WTC11 (cell line): ENCODE measurements around the gene IGFBP7. TPM values are rescaled to one million over a fixed set of nuclear protein-coding genes. Genes with fewer than 3 reads are reported as not detected.

ENCODE experiments used
- ATAC-seq: fragments of 200-7000 bp; cut with Tn5 transposase; 2 replicates; pipeline ENCODE4 v1.10.0; 2021; ENCODE audit warnings: mild to moderate bottlenecking, moderate library complexity
- CTCF ChIA-PET: fragments of 300-600 bp; sonication (Branson Sonifier 250); formaldehyde crosslinking; loops from one replicate; lab custom pipeline; 2021; ENCODE audit warnings: antibody characterized with exemption; lab: Charles Lee
- POLR2A ChIA-PET: fragments of 350-600 bp; sonication (Branson Sonifier 250); formaldehyde crosslinking; loops from one replicate; lab custom pipeline; 2021; ENCODE audit warnings: antibody characterized with exemption; lab: Charles Lee
- DNase-seq: peaks from one replicate; pipeline ENCODE4 v3.0.0; 2021; ENCODE audit warnings: low spot score
- H3K27ac Mint-ChIP-seq: 2 replicates; pipeline ENCODE4 v1.8.0; 2021; ENCODE audit warnings: mixed read lengths
- H3K27me3 Mint-ChIP-seq: 2 replicates; pipeline ENCODE4 v1.8.0; 2021; ENCODE audit warnings: low read depth, mild to moderate bottlenecking, moderate library complexity, mixed read lengths
- H3K36me3 Mint-ChIP-seq: 2 replicates; pipeline ENCODE4 v1.8.0; 2021; ENCODE audit warnings: mixed read lengths
- H3K4me1 Mint-ChIP-seq: 2 replicates; pipeline ENCODE4 v1.8.0; 2022; ENCODE audit warnings: mixed read lengths
- H3K4me3 Mint-ChIP-seq: 2 replicates; pipeline ENCODE4 v1.8.0; 2021; ENCODE audit warnings: mild to moderate bottlenecking, moderate library complexity, mixed read lengths
- H3K9me3 Mint-ChIP-seq: 2 replicates; pipeline ENCODE4 v1.8.0; 2021; ENCODE audit warnings: mixed read lengths
- ARID4B ChIP-seq: sonication (generic); formaldehyde crosslinking; IDR thresholded peaks from 2 replicates; pipeline ENCODE4 v1.8.0; 2023; ENCODE audit warnings: missing genetic modification reagents, mild to moderate bottlenecking, borderline replicate concordance
- ATF6 ChIP-seq: sonication (generic); formaldehyde crosslinking; IDR thresholded peaks from 2 replicates; pipeline ENCODE4 v1.8.1; 2023; ENCODE audit warnings: mild to moderate bottlenecking, missing genetic modification reagents
- CREM ChIP-seq: sonication (generic); formaldehyde crosslinking; IDR thresholded peaks from 2 replicates; pipeline ENCODE4 v1.8.1; 2022; ENCODE audit warnings: mild to moderate bottlenecking, missing genetic modification reagents, moderate library complexity
- ETV6 ChIP-seq: sonication (generic); formaldehyde crosslinking; IDR thresholded peaks from 2 replicates; pipeline ENCODE4 v1.8.1; 2022; ENCODE audit warnings: mild to moderate bottlenecking, missing genetic modification reagents
- IRF1 ChIP-seq: sonication (generic); formaldehyde crosslinking; IDR thresholded peaks from 2 replicates; pipeline ENCODE4 v1.8.0; 2023; ENCODE audit warnings: missing genetic modification reagents
- IRF2 ChIP-seq: sonication (generic); formaldehyde crosslinking; IDR thresholded peaks from 2 replicates; pipeline ENCODE4 v1.8.0; 2022; ENCODE audit warnings: low read depth, missing genetic modification reagents, borderline replicate concordance
- JUN ChIP-seq: sonication (generic); formaldehyde crosslinking; IDR thresholded peaks from 2 replicates; pipeline ENCODE4 v1.8.0; 2023; ENCODE audit warnings: mild to moderate bottlenecking, missing genetic modification reagents
- NFE2L1 ChIP-seq: sonication (generic); formaldehyde crosslinking; IDR thresholded peaks from 2 replicates; pipeline ENCODE4 v1.8.1; 2023; ENCODE audit warnings: missing genetic modification reagents
- NFYB ChIP-seq: sonication (generic); formaldehyde crosslinking; conservative IDR thresholded peaks from 2 replicates; pipeline ENCODE4 v1.8.0; 2022; ENCODE audit warnings: low read depth, missing genetic modification reagents
- NR2C2 ChIP-seq: sonication (generic); formaldehyde crosslinking; IDR thresholded peaks from 2 replicates; pipeline ENCODE4 v1.8.0; 2022; ENCODE audit warnings: mild to moderate bottlenecking, missing genetic modification reagents
- NR3C1 ChIP-seq: sonication (generic); formaldehyde crosslinking; conservative IDR thresholded peaks from 2 replicates; pipeline ENCODE4 v1.8.1; 2023; ENCODE audit warnings: low read depth, mild to moderate bottlenecking, missing genetic modification reagents
- RORB ChIP-seq: fragments of 250-450 bp; sonication (Bioruptor Pico); IDR thresholded peaks from 2 replicates; pipeline ENCODE4 v1.9.0; 2021; ENCODE audit warnings: mild to moderate bottlenecking
- ZBTB43 ChIP-seq: sonication (generic); formaldehyde crosslinking; IDR thresholded peaks from 2 replicates; pipeline ENCODE4 v1.8.1; 2023; ENCODE audit warnings: mild to moderate bottlenecking, missing genetic modification reagents
- total RNA-seq: library from RNA; stranded (reverse); gene quantifications from 3 replicates; pipeline ENCODE4 v1.2.3, GENCODE V29; 2021
- TF ChIP-seq, protein P1 (sequence below): fragments of 200-600 bp; IDR thresholded peaks from 2 replicates; pipeline ENCODE4 v1.8.0; 2022; ENCODE audit warnings: antibody characterized with exemption

Gene IGFBP7
- total RNA-seq, 1 experiment from 2014 or later = 1.4 TPM

GRCh38 chr4:57151481-57151880 lies 41.3 kb upstream of the IGFBP7 start (continued):
- TF ChIP-seq ARID4B (CRISPR knock-in tag) (no peak), ATF6 (CRISPR knock-in tag) (no peak), NFYB (no peak), CREM (CRISPR knock-in tag) (no peak)
- TF ChIP-seq, all 79 proteins: peak for 0

GRCh38 chr4:57149833-57150232 lies 39.6 kb upstream of the IGFBP7 start:
- no peaks in the 10 kb centered on the region for H3K27me3 Mint-ChIP-seq
- H3K4me3 Mint-ChIP-seq = no peak overlapping the region
- DNase-seq (no peak), ATAC-seq (no peak)
- H3K36me3 Mint-ChIP-seq = peaks cover under 1% of the 10 kb centered on the region
- CTCF ChIA-PET = interaction anchor here (0.7 kb wide), 1 partner anchor 111 kb away, joined by 3 read pairs; no protein-coding TSS in a partner anchor
- no peak overlapping the region for H3K27ac Mint-ChIP-seq
- peaks cover under 1% of the 10 kb centered on the region for H3K9me3 Mint-ChIP-seq
- H3K4me1 Mint-ChIP-seq = peaks cover 6% of the 10 kb centered on the region
- POLR2A ChIA-PET = no interaction called here
- TF ChIP-seq NR3C1 (CRISPR knock-in tag) = no peak
- no peak for TF ChIP-seq ZBTB43 (CRISPR knock-in tag)
- no peak for TF ChIP-seq NFE2L1
- no peak for TF ChIP-seq IRF2 (CRISPR knock-in tag)
- TF ChIP-seq JUN (CRISPR knock-in tag) = no peak
- TF ChIP-seq RORB (CRISPR knock-in tag) = no peak

DNA sequence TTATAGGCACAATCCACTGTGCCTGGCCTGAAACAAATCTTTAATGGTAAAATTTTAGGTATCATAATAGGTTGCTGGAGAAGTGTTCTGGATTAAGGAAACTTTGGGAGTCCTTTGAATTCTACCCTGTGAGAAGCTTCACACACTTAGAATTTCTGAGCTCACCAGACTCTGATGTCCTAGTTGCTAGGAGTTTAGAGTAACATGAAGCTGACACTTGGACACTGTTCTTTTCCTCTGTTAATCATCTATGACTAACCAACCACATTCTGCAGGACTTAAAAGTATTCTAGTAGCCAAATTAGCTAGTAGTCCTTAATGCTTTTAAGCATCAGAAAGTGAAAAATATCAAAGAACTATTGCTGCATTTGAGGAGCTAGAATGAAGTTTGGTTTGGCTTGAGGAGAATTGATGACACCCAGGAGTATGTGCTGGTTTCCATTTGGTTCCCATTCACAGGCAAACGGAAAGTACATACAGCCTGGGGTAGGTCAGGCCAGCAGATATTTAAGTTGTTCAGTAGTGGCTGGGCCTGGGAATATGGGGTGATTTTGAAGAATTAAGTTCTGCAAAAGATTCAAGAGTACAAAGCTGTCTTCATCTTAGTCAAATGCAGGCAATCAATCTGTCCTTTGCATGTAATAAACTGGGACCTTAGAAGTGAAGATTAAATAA lies 38.8 kb upstream of the IGFBP7 start:
- Mint-ChIP-seq H3K9me3 (no peaks in the 10 kb centered on the region), H3K4me1 (no peaks in the 10 kb centered on the region), H3K36me3 (no peaks in the 10 kb centered on the region), H3K4me3 (no peak overlapping the region), H3K27me3 (no peaks in the 10 kb centered on the region), H3K27ac (no peak overlapping the region)
- no peak for DNase-seq
- POLR2A ChIA-PET = no interaction called here
- CTCF ChIA-PET = no interaction called here
- no peak for ATAC-seq
- TF ChIP-seq IRF1 (CRISPR knock-in tag) = no peak
- no peak for TF ChIP-seq NR2C2 (CRISPR knock-in tag)
- no peak for TF ChIP-seq ETV6 (CRISPR knock-in tag)
- TF ChIP-seq, protein P1, sequence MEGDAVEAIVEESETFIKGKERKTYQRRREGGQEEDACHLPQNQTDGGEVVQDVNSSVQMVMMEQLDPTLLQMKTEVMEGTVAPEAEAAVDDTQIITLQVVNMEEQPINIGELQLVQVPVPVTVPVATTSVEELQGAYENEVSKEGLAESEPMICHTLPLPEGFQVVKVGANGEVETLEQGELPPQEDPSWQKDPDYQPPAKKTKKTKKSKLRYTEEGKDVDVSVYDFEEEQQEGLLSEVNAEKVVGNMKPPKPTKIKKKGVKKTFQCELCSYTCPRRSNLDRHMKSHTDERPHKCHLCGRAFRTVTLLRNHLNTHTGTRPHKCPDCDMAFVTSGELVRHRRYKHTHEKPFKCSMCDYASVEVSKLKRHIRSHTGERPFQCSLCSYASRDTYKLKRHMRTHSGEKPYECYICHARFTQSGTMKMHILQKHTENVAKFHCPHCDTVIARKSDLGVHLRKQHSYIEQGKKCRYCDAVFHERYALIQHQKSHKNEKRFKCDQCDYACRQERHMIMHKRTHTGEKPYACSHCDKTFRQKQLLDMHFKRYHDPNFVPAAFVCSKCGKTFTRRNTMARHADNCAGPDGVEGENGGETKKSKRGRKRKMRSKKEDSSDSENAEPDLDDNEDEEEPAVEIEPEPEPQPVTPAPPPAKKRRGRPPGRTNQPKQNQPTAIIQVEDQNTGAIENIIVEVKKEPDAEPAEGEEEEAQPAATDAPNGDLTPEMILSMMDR = no peak
